HEK293 (cell line): ENCODE data around the gene EPOP.

Source experiments
- CTCF ChIA-PET: fragments of 350-600 bp; formaldehyde crosslinking; extraction: SDS; loops from one replicate; lab custom pipeline; 2021; ENCODE audit warnings: antibody characterized with exemption; lab: Yijun Ruan, JAX
- POLR2A ChIA-PET: fragments of 300-600 bp; formaldehyde crosslinking; extraction: SDS; loops from one replicate; lab custom pipeline; 2020; ENCODE audit warnings: antibody characterized with exemption, inconsistent platforms; lab: Yijun Ruan, JAX
- H3K27ac ChIP-seq: fragments of 200-500 bp; sonication (Bioruptor generic); 2 replicates; pipeline ENCODE4 v1.5.1; 2014; ENCODE audit warnings: low read depth, low read length, control low read depth, inconsistent platforms; ENCODE audit errors: extremely low read depth
- H3K36me3 ChIP-seq, 2 experiments: fragments of 200-500 bp in 1 of 2; sonication (Bioruptor generic) in 1 of 2; 1 replicate in 1 of 2; 2 replicates in 1 of 2; pipeline ENCODE4 v1.5.1; 2014 to 2017; ENCODE audit warnings: inconsistent platforms in 2 of 2, low read length in 2 of 2; ENCODE audit not compliant: control insufficient read depth in 2 of 2, insufficient read depth in 1 of 2
- H3K4me1 ChIP-seq: fragments of 200-500 bp; sonication (Bioruptor generic); 2 replicates; pipeline ENCODE4 v1.5.1; 2014; ENCODE audit warnings: mild to moderate bottlenecking, low read length, inconsistent platforms; ENCODE audit not compliant: control insufficient read depth, insufficient read depth
- H3K4me3 ChIP-seq: 2 replicates; pipeline ENCODE4 v1.5.1; 2011; ENCODE audit warnings: low read depth, mild to moderate bottlenecking, control low read depth, low read length, moderate library complexity
- H3K9me3 ChIP-seq: fragments of 200-500 bp; sonication (Bioruptor generic); 2 replicates; pipeline ENCODE4 v1.5.1; 2014; ENCODE audit warnings: low read depth, low read length, inconsistent platforms; ENCODE audit not compliant: control insufficient read depth, insufficient read depth
- HOXA7 ChIP-seq: sonication (generic); formaldehyde crosslinking; IDR thresholded peaks from 2 replicates; pipeline ENCODE4 v1.8.1; 2022; ENCODE audit warnings: missing genetic modification reagents, borderline replicate concordance
- KLF10 ChIP-seq: fragments of 450-650 bp; IDR thresholded peaks from 2 replicates; pipeline ENCODE4 v1.5.1; 2018; ENCODE audit warnings: missing biosample characterization, mild to moderate bottlenecking, missing genetic modification characterization
- YY1 ChIP-seq: fragments of 450-650 bp; formaldehyde crosslinking; IDR thresholded peaks from 2 replicates; pipeline ENCODE4 v1.5.1; 2018; ENCODE audit warnings: missing biosample characterization, missing genetic modification characterization
- ZBTB21 ChIP-seq: fragments of 450-650 bp; formaldehyde crosslinking; IDR thresholded peaks from 2 replicates; pipeline ENCODE4 v1.5.1; 2017; ENCODE audit warnings: missing biosample characterization, missing genetic modification characterization
- ZIC2 ChIP-seq: fragments of 450-650 bp; formaldehyde crosslinking; IDR thresholded peaks from 2 replicates; pipeline ENCODE4 v1.5.1; 2016; ENCODE audit warnings: missing biosample characterization, missing genetic modification characterization
- ZNF174 ChIP-seq: fragments of 450-650 bp; formaldehyde crosslinking; IDR thresholded peaks from 2 replicates; pipeline ENCODE4 v1.5.0; 2017; ENCODE audit warnings: missing biosample characterization, mild to moderate bottlenecking, missing genetic modification characterization
- ZNF2 ChIP-seq: fragments of 450-650 bp; formaldehyde crosslinking; IDR thresholded peaks from 2 replicates; pipeline ENCODE4 v1.5.1; 2016; ENCODE audit warnings: missing biosample characterization, missing genetic modification characterization
- ZNF23 ChIP-seq: fragments of 450-650 bp; formaldehyde crosslinking; IDR thresholded peaks from 2 replicates; pipeline ENCODE4 v1.5.1; 2016; ENCODE audit warnings: missing biosample characterization, missing genetic modification characterization, borderline replicate concordance
- ZNF354C ChIP-seq: fragments of 450-650 bp; formaldehyde crosslinking; IDR thresholded peaks from 2 replicates; pipeline ENCODE4 v1.5.1; 2016; ENCODE audit warnings: missing biosample characterization, missing genetic modification characterization, low read depth, borderline replicate concordance
- ZNF544 ChIP-seq: fragments of 450-650 bp; formaldehyde crosslinking; IDR thresholded peaks from 2 replicates; pipeline ENCODE4 v1.5.0; 2017; ENCODE audit warnings: missing biosample characterization, missing genetic modification characterization
- ZNF830 ChIP-seq: fragments of 450-650 bp; IDR thresholded peaks from 2 replicates; pipeline ENCODE4 v1.5.0; 2018; ENCODE audit warnings: missing biosample characterization, missing genetic modification characterization, low read depth, mild to moderate bottlenecking, moderate library complexity
- TF ChIP-seq, protein P1 (sequence below): fragments of 450-650 bp; formaldehyde crosslinking; IDR thresholded peaks from 2 replicates; pipeline ENCODE4 v1.5.1; 2016; ENCODE audit warnings: missing biosample characterization, missing genetic modification characterization, borderline replicate concordance
- TF ChIP-seq, protein P2 (sequence below): fragments of 450-650 bp; formaldehyde crosslinking; optimal IDR thresholded peaks from 2 replicates; pipeline ENCODE3; 2016; ENCODE audit warnings: missing biosample characterization, mild to moderate bottlenecking, missing genetic modification characterization
- TF ChIP-seq, protein P3 (sequence below): fragments of 450-650 bp; formaldehyde crosslinking; IDR thresholded peaks from 2 replicates; pipeline ENCODE4 v1.5.1; 2016; ENCODE audit warnings: missing biosample characterization, missing genetic modification characterization

Gene EPOP

DNA sequence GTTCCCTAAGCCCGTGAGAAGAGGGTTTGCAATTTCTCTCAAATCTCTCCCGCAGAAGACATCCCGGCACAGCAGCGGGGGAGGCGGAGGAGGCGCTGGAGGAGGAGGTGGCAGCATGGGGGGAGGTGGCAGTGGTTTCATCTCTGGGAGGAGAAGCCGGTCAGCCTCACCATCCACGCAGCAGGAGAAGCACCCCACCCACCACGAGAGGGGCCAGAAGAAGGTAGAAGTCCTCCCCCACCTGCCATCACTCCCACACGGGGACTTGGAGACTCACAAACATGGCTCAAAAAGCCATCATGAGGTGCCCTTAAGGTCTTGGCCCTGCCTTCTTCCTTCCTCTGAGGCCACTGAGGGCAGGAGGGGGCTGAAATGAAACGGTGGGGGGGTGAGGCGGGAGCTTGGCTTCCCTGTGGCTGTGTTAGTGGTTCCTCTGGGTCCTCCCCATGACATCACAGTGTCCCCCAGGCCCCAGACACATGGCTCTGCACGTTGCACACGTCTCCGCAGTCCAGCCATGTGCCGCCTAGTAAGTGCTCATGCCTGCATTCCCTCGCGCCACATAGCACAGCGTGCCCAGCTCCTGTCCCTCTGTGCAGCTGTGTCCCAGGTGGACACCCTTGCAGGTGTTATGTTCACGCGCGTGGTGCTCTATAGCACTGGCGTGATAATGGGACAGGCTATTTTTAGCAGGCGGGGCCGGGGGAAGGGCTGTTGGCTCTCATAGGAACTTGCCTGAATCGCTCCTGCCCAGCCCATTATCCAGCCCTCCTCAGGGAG is 37.2 kb upstream of the EPOP start (continued):
- TF ChIP-seq, protein P1, sequence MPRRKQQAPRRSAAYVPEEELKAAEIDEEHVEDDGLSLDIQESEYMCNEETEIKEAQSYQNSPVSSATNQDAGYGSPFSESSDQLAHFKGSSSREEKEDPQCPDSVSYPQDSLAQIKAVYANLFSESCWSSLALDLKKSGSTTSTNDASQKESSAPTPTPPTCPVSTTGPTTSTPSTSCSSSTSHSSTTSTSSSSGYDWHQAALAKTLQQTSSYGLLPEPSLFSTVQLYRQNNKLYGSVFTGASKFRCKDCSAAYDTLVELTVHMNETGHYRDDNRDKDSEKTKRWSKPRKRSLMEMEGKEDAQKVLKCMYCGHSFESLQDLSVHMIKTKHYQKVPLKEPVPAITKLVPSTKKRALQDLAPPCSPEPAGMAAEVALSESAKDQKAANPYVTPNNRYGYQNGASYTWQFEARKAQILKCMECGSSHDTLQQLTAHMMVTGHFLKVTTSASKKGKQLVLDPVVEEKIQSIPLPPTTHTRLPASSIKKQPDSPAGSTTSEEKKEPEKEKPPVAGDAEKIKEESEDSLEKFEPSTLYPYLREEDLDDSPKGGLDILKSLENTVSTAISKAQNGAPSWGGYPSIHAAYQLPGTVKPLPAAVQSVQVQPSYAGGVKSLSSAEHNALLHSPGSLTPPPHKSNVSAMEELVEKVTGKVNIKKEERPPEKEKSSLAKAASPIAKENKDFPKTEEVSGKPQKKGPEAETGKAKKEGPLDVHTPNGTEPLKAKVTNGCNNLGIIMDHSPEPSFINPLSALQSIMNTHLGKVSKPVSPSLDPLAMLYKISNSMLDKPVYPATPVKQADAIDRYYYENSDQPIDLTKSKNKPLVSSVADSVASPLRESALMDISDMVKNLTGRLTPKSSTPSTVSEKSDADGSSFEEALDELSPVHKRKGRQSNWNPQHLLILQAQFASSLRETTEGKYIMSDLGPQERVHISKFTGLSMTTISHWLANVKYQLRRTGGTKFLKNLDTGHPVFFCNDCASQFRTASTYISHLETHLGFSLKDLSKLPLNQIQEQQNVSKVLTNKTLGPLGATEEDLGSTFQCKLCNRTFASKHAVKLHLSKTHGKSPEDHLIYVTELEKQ (tag by site-specific recombination) = no peak
- TF ChIP-seq, protein P2, sequence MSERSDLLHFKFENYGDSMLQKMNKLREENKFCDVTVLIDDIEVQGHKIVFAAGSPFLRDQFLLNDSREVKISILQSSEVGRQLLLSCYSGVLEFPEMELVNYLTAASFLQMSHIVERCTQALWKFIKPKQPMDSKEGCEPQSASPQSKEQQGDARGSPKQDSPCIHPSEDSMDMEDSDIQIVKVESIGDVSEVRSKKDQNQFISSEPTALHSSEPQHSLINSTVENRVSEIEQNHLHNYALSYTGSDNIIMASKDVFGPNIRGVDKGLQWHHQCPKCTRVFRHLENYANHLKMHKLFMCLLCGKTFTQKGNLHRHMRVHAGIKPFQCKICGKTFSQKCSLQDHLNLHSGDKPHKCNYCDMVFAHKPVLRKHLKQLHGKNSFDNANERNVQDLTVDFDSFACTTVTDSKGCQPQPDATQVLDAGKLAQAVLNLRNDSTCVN (tag by site-specific recombination) = no peak
- no peak for TF ChIP-seq ZBTB21 (tag by site-specific recombination)
- TF ChIP-seq YY1 = no peak
- TF ChIP-seq ZIC2 (tag by site-specific recombination) = peak; percentile 59
- TF ChIP-seq ZNF354C (tag by site-specific recombination) = no peak
- TF ChIP-seq ZNF23 (tag by site-specific recombination) = no peak
- TF ChIP-seq HOXA7 (CRISPR knock-in tag) = no peak
- TF ChIP-seq ZNF830 (tag by site-specific recombination) = no peak
- no peak for TF ChIP-seq KLF10
- no peak for TF ChIP-seq ZNF544 (tag by site-specific recombination)
- no peak for TF ChIP-seq ZNF174

DNA sequence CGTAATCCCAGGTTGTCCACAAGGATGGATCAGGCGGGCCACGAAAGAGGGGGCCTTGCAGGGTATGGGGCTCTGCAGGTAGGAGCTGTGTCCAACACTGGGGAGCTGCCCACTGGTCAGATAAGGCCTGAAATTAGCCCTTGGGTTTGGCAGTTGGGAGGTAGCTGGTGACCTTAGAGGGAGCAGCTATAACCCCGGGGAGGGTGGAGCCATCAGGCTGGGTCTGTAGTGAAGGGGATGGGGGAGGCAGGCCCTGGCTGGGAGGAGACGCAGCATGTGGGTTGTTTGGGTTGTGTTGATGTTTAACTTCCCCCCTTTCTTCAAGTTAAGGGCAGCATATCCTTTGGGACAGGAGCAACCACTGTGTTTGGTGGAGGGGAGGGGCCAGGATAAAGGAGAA is 36.2 kb upstream of the EPOP start:
- peaks cover 5% of the 10 kb centered on the region; the same call in 1 of the 2 replicates for H3K4me1 ChIP-seq
- POLR2A ChIA-PET = interaction anchor here (0.9 to 1.2 kb wide), 2 partner anchors 17 to 20 kb away, joined by 3 read pairs; no protein-coding TSS in a partner anchor
- no peak for TF ChIP-seq ZNF2 (tag by site-specific recombination)
- TF ChIP-seq, protein P3, sequence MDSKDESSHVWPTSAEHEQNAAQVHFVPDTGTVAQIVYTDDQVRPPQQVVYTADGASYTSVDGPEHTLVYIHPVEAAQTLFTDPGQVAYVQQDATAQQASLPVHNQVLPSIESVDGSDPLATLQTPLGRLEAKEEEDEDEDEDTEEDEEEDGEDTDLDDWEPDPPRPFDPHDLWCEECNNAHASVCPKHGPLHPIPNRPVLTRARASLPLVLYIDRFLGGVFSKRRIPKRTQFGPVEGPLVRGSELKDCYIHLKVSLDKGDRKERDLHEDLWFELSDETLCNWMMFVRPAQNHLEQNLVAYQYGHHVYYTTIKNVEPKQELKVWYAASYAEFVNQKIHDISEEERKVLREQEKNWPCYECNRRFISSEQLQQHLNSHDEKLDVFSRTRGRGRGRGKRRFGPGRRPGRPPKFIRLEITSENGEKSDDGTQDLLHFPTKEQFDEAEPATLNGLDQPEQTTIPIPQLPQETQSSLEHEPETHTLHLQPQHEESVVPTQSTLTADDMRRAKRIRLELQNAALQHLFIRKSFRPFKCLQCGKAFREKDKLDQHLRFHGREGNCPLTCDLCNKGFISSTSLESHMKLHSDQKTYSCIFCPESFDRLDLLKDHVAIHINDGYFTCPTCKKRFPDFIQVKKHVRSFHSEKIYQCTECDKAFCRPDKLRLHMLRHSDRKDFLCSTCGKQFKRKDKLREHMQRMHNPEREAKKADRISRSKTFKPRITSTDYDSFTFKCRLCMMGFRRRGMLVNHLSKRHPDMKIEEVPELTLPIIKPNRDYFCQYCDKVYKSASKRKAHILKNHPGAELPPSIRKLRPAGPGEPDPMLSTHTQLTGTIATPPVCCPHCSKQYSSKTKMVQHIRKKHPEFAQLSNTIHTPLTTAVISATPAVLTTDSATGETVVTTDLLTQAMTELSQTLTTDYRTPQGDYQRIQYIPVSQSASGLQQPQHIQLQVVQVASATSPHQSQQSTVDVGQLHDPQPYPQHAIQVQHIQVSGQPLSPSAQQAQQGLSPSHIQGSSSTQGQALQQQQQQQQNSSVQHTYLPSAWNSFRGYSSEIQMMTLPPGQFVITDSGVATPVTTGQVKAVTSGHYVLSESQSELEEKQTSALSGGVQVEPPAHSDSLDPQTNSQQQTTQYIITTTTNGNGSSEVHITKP (tag by site-specific recombination) = peak; percentile 26; the same call in 1 of the 2 replicates
- H3K9me3 ChIP-seq = no peaks in the 10 kb centered on the region
- H3K27ac ChIP-seq = no peak overlapping the region
- H3K4me3 ChIP-seq = no peak overlapping the region
- CTCF ChIA-PET = interaction anchor here (0.6 to 1.5 kb wide), 7 partner anchors 18 to 153 kb away, joined by 3 to 8 read pairs (median 4); no protein-coding TSS in a partner anchor
- H3K36me3 ChIP-seq = peaks cover 7 to 85% of the 10 kb centered on the region in 2 experiments; a peak in 2 of 3 replicates
